Heart left ventricle (tissue), 13 donors: Measurements from ENCODE around the gene ARID3A.

Experiments used
- CTCF ChIP-seq, 12 donors: fragments of 200-600 bp; sonication (generic) in 4 of 12; IDR thresholded peaks; one replicate each; pipeline versions ENCODE4 v1.5.0 to v1.8.0; 2018 to 2022; ENCODE audit warnings: antibody characterized with exemption in 12 of 12, mild to moderate bottlenecking in 5 of 12
- POLR2A ChIP-seq, 2 donors: fragments of 450-650 bp; IDR thresholded peaks; one replicate each; pipeline ENCODE4 v1.6.1; 2017; ENCODE audit warnings: antibody characterized with exemption in 2 of 2, mild to moderate bottlenecking in 2 of 2, moderate library complexity in 2 of 2
- donor health status: ischemic (EF 13 %, LVEDD 7.1; RV severe dilation, severe dysfunction).
- donor health status: DM: no; HTN: yes; CAD: no.
- donor health status: DM: no; HTN: no; CAD: no.
- donor health status: ischemic (EF 25% LVEDD 6.9; RV normal size, moderate dysfunction).
- donor health status: ischemic (EF 25% LVEDD 5.7; RV mildly dilated, moderate dysfunction).
- donor health status: ischemic (EF 35%, LVEDD 5.7; RV mildly dilated, moderate dysfunction).
- donor health status: nonischemic (EF 11% LVEDD 7.7; RV severe dilation, severe dysfunction).
- donor health status: DM: yes; HTN: yes; CAD: no.
- donor health status: PGD.
- donor health status: ischemic (EF 29% LVEDD 5.4; RV normal size, mild dysfunction).
- donor health status: nonischemic (EF 23%, LVEDD 6.1; RV moderate dilation, normal function).

GRCh38 chr19:976476-976875, 50.6 kb downstream of the ARID3A start:
- no peak for TF ChIP-seq CTCF (IDR thresholded peaks at IDR 0.05)
- TF ChIP-seq POLR2A (IDR thresholded peaks at IDR 0.05): no peak
